Nephron (organoid): Measurements from ENCODE around the gene RAD52.

Experiments used
- H3K27ac Mint-ChIP-seq, 3 experiments: 2 replicates each; pipeline ENCODE4 v1.8.0; 2020; ENCODE audit warnings: mixed read lengths in 3 of 3, mild to moderate bottlenecking in 2 of 3, moderate library complexity in 1 of 3
- H3K27me3 Mint-ChIP-seq: 2 replicates; pipeline ENCODE4 v1.8.0; 2021; ENCODE audit warnings: low read depth, mild to moderate bottlenecking, moderate library complexity, mixed read lengths
- H3K36me3 Mint-ChIP-seq: 2 replicates; pipeline ENCODE4 v1.8.0; 2020; ENCODE audit warnings: low read depth, mixed read lengths
- H3K4me1 Mint-ChIP-seq: 2 replicates; pipeline ENCODE4 v1.8.0; 2020; ENCODE audit warnings: mixed read lengths
- H3K4me3 Mint-ChIP-seq, 3 experiments: 2 replicates each; pipeline ENCODE4 v1.8.0; 2020; ENCODE audit warnings: mild to moderate bottlenecking in 3 of 3, mixed read lengths in 3 of 3, moderate library complexity in 2 of 3
- H3K9me3 Mint-ChIP-seq: 2 replicates; pipeline ENCODE4 v1.8.0; 2020; ENCODE audit warnings: mixed read lengths
- TF ChIP-seq, protein P1 (sequence below), 3 experiments: fragments of 200-600 bp; sonication (generic); IDR thresholded peaks; one replicate each; pipeline ENCODE4 v1.5.0; 2021; ENCODE audit warnings: antibody characterized with exemption in 3 of 3; ENCODE audit not compliant: unreplicated experiment in 3 of 3

Gene RAD52

DNA sequence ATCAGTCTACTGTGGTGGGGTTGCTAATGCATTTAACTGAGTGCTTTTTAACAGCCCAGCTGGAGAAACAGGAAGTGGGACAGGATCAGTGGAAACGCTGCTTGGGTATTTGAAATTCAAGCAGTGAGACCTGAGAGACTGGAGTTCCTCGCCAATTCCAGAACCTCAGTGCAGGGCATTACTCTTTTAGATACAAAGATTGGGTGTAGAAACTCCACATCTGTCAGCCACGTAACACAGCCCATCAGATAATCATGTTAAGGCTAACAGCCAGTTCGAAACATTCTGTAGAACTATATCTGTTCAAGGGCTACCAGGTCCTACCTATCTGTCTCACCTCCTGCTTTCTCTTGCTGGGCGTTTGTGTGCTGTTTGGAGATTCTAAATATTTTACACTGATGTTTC is 45.5 kb downstream of the RAD52 start:
- H3K27me3 Mint-ChIP-seq: no peaks in the 10 kb centered on the region
- H3K36me3 Mint-ChIP-seq: peaks cover 81% of the 10 kb centered on the region
- no peaks in the 10 kb centered on the region for H3K9me3 Mint-ChIP-seq
- peak overlapping the region in 2 of 3 experiments; percentile 14 to 17 for H3K27ac Mint-ChIP-seq
- H3K4me3 Mint-ChIP-seq: no peak overlapping the region
- TF ChIP-seq, protein P1, sequence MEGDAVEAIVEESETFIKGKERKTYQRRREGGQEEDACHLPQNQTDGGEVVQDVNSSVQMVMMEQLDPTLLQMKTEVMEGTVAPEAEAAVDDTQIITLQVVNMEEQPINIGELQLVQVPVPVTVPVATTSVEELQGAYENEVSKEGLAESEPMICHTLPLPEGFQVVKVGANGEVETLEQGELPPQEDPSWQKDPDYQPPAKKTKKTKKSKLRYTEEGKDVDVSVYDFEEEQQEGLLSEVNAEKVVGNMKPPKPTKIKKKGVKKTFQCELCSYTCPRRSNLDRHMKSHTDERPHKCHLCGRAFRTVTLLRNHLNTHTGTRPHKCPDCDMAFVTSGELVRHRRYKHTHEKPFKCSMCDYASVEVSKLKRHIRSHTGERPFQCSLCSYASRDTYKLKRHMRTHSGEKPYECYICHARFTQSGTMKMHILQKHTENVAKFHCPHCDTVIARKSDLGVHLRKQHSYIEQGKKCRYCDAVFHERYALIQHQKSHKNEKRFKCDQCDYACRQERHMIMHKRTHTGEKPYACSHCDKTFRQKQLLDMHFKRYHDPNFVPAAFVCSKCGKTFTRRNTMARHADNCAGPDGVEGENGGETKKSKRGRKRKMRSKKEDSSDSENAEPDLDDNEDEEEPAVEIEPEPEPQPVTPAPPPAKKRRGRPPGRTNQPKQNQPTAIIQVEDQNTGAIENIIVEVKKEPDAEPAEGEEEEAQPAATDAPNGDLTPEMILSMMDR (IDR thresholded peaks at IDR 0.05; ENCODE audit: unreplicated experiment in 3 of 3): no peak
- no peaks in the 10 kb centered on the region for H3K4me1 Mint-ChIP-seq

DNA sequence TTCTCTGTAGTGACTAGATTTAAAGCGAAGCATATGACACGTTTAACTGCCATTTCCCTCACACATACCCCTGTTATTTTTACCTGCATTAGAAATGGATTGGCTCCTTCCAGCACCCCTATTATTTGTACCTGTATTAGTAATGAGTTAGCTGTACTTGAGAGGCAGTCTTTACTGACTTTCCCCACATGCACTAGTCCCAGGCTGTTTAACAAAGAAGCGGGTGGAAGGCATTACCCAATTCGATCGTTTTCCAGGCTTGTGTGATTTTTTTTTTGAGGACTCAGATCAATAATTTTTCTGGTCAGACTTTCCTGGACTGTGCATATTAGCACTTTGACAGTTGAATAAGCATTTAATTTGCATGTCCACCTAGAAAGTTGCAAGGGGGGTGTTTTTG is 46.4 kb downstream of the RAD52 start:
- Mint-ChIP-seq H3K27me3 (no peaks in the 10 kb centered on the region), H3K9me3 (no peaks in the 10 kb centered on the region), H3K4me1 (no peaks in the 10 kb centered on the region), H3K4me3 (no peak overlapping the region), H3K27ac (peak overlapping the region in 1 of 3 experiments; percentile 63), H3K36me3 (peaks cover 76% of the 10 kb centered on the region)
- TF ChIP-seq, protein P1 (IDR thresholded peaks at IDR 0.05; ENCODE audit: unreplicated experiment in 3 of 3): no peak

DNA sequence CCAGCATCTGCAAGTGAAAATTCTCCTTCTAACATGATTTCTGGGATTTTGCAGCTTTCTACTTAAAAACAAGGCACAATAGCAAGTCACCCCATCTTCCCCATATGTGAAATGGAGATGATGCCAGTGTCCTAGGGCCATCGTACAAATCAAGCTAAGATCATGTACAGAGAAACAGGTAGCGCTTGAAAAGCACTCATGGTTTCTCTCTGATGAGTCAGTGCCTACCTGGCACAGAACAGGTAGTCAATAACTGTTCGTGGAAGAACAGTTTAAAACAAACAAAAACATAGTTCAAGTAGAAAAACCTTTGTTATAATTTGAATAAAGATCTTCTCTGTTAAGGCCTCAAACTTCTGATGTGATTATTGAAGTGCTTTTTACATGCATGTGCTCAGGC is 46.9 kb downstream of the RAD52 start:
- H3K9me3 Mint-ChIP-seq: no peaks in the 10 kb centered on the region
- TF ChIP-seq, protein P1 (IDR thresholded peaks at IDR 0.05; ENCODE audit: unreplicated experiment in 3 of 3): no peak
- H3K4me3 Mint-ChIP-seq: no peak overlapping the region
- H3K36me3 Mint-ChIP-seq: peaks cover 76% of the 10 kb centered on the region
- H3K4me1 Mint-ChIP-seq: no peaks in the 10 kb centered on the region
- H3K27me3 Mint-ChIP-seq: no peaks in the 10 kb centered on the region
- peak overlapping the region in 1 of 3 experiments; percentile 63 for H3K27ac Mint-ChIP-seq

DNA sequence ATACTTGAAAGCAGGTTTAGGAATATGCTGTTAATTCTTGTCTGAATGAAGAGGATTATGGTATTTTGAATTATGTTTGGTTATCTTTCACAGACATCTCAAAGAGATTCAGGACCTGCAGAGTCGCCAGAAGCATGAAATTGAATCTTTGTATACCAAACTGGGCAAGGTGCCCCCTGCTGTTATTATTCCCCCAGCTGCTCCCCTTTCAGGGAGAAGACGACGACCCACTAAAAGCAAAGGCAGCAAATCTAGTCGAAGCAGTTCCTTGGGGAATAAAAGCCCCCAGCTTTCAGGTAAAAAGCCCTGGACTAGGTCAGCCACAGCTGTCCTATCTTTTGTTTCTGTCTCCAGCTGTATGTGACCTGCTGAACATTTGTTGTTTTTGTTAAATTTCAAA is 52.1 kb downstream of the RAD52 start:
- TF ChIP-seq, protein P1 (IDR thresholded peaks at IDR 0.05; ENCODE audit: unreplicated experiment in 3 of 3): no peak

DNA sequence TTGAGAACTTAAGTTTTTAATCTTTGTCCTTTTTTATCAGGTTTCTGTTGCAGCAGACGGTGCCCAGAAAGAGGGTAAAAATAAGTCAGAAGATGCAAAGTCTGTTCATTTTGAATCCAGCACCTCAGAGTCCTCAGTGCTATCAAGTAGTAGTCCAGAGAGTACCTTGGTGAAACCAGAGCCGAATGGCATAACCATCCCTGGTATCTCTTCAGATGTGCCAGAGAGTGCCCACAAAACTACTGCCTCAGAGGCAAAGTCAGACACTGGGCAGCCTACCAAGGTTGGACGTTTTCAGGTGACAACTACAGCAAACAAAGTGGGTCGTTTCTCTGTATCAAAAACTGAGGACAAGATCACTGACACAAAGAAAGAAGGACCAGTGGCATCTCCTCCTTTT is 53.5 kb downstream of the RAD52 start:
- TF ChIP-seq, protein P1 (IDR thresholded peaks at IDR 0.05; ENCODE audit: unreplicated experiment in 3 of 3): no peak
- Mint-ChIP-seq H3K27ac (no peak overlapping the region), H3K36me3 (peaks cover 55% of the 10 kb centered on the region), H3K9me3 (no peaks in the 10 kb centered on the region), H3K4me3 (no peak overlapping the region), H3K4me1 (no peaks in the 10 kb centered on the region), H3K27me3 (no peaks in the 10 kb centered on the region)

More for the DNA sequence above, 52.1 kb downstream of the RAD52 start:
- Mint-ChIP-seq H3K9me3 (no peaks in the 10 kb centered on the region), H3K27ac (peak overlapping the region in 1 of 3 experiments; percentile 20), H3K36me3 (peaks cover 62% of the 10 kb centered on the region), H3K4me3 (no peak overlapping the region), H3K4me1 (no peaks in the 10 kb centered on the region), H3K27me3 (no peaks in the 10 kb centered on the region)

DNA sequence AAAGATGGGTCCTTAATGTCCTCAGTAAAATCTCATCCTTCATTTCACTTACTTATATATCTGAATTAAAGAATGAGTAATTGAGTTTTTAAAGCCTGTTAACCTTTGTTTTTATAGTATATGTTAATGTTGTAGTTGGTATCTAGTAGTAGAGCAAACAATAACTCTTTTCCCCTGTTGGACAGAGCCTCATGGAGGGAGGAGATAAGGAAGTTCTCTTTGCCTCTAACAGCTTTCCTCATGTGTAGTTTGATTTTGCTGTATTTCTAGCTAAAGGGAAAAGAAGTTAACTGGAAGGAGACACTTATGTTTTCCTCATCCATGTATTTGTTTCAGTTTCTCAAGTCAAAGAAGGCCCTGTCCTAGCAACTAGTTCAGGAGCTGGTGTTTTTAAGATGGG is 55.3 kb downstream of the RAD52 start:
- H3K9me3 Mint-ChIP-seq: no peaks in the 10 kb centered on the region
- no peaks in the 10 kb centered on the region for H3K27me3 Mint-ChIP-seq
- H3K4me3 Mint-ChIP-seq: no peak overlapping the region
- H3K36me3 Mint-ChIP-seq: peaks cover 52% of the 10 kb centered on the region
- no peaks in the 10 kb centered on the region for H3K4me1 Mint-ChIP-seq
- TF ChIP-seq, protein P1 (IDR thresholded peaks at IDR 0.05; ENCODE audit: unreplicated experiment in 3 of 3): no peak
- no peak overlapping the region for H3K27ac Mint-ChIP-seq
